ENCODE measurements around the gene KIAA0586. TPM values are rescaled to one million over a fixed set of nuclear protein-coding genes. Genes with fewer than 3 reads are reported as not detected.
"Not testable (repeated sequence)": the region's sequence is repeated elsewhere in the genome, so short reads cannot be mapped to it uniquely, and the experiment has no call there.

The KIAA0586 gene
- total RNA-seq, 1 donor from 2014 or later = 8.7 TPM

DNA sequence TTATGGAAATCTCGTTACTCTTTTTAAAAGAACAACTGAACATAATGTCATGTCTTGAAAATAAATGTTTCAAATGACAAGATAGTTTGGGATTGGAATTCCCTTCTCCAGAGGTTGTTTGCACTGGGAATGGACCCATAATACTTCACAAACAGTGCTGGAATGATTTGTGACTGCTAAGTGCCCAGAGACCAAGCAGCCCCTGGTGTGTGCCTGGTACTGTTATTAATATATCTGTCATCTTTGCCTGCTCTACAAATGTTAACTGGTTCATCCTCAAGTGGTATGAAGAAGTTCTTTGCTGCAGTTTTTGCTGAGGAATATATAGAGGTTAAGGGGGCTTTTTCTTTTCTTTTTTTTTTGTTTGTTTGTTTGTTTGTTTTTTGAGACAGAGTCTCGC is 145.3 kb downstream of the KIAA0586 start:
- DNase-seq (ENCODE audit: low read depth) (no peak), FAIRE-seq (no peak)
- TF ChIP-seq, protein P1, sequence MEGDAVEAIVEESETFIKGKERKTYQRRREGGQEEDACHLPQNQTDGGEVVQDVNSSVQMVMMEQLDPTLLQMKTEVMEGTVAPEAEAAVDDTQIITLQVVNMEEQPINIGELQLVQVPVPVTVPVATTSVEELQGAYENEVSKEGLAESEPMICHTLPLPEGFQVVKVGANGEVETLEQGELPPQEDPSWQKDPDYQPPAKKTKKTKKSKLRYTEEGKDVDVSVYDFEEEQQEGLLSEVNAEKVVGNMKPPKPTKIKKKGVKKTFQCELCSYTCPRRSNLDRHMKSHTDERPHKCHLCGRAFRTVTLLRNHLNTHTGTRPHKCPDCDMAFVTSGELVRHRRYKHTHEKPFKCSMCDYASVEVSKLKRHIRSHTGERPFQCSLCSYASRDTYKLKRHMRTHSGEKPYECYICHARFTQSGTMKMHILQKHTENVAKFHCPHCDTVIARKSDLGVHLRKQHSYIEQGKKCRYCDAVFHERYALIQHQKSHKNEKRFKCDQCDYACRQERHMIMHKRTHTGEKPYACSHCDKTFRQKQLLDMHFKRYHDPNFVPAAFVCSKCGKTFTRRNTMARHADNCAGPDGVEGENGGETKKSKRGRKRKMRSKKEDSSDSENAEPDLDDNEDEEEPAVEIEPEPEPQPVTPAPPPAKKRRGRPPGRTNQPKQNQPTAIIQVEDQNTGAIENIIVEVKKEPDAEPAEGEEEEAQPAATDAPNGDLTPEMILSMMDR (IDR thresholded peaks at IDR 0.05; ENCODE audit: insufficient read depth, low read length, severe bottlenecking) = no peak
- H3K36me3 ChIP-seq (ENCODE audit: control insufficient read depth, insufficient read depth, low read length) = no peaks in the 10 kb centered on the region
- no peaks in the 10 kb centered on the region for H3K27me3 ChIP-seq (ENCODE audit: control insufficient read depth, insufficient read depth, low read length)
- no peak overlapping the region for H3K4me3 ChIP-seq (ENCODE audit: low read depth, low read length)

DNA sequence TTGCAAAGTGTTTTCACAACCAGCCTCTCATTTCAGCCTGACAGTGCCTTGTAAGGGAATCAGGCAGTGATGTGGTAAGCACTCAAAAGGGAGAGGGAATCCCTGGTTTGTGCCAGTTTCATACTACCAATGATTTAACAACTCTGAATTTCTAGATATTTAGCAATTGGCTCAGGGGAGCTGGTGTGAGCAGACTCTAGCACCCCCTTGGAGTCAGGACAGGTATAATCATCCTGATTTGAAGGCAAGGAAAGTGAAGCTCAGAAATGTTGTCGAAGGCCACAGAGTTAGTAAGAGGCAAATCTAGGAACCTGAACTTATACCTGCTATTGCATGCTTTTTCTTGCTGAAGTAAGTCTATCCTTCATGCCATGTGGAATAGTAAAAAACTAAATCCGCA is 147.1 kb downstream of the KIAA0586 start:
- DNase-seq (ENCODE audit: low read depth) (no peak), FAIRE-seq (no peak)
- TF ChIP-seq, protein P1 (IDR thresholded peaks at IDR 0.05; ENCODE audit: insufficient read depth, low read length, severe bottlenecking) = no peak
- Histone ChIP-seq H3K36me3 (ENCODE audit: control insufficient read depth, insufficient read depth, low read length) (no peaks in the 10 kb centered on the region), H3K27me3 (ENCODE audit: control insufficient read depth, insufficient read depth, low read length) (no peaks in the 10 kb centered on the region), H3K4me3 (ENCODE audit: low read depth, low read length) (no peak overlapping the region)

- TF ChIP-seq, protein P1 (IDR thresholded peaks at IDR 0.05; ENCODE audit: insufficient read depth, low read length, severe bottlenecking) = no peak
- Histone ChIP-seq H3K36me3 (ENCODE audit: control insufficient read depth, insufficient read depth, low read length) (no peaks in the 10 kb centered on the region), H3K27me3 (ENCODE audit: control insufficient read depth, insufficient read depth, low read length) (no peaks in the 10 kb centered on the region), H3K4me3 (ENCODE audit: low read depth, low read length) (no peak overlapping the region)
- FAIRE-seq = no peak
- no peak for DNase-seq (ENCODE audit: low read depth)
Observed at GRCh38 chr14:58575956-58576355, 148.4 kb downstream of the KIAA0586 start.

- not testable (repeated sequence) for H3K27me3 ChIP-seq (ENCODE audit: control insufficient read depth, insufficient read depth, low read length); FAIRE-seq; DNase-seq (ENCODE audit: low read depth); H3K36me3 ChIP-seq (ENCODE audit: control insufficient read depth, insufficient read depth, low read length); H3K4me3 ChIP-seq (ENCODE audit: low read depth, low read length)
Observed at GRCh38 chr14:58580035-58580434, 152.5 kb downstream of the KIAA0586 start.

- H3K36me3 ChIP-seq (ENCODE audit: control insufficient read depth, insufficient read depth, low read length); H3K4me3 ChIP-seq (ENCODE audit: low read depth, low read length); FAIRE-seq; DNase-seq (ENCODE audit: low read depth); H3K27me3 ChIP-seq (ENCODE audit: control insufficient read depth, insufficient read depth, low read length): not testable (repeated sequence)
Observed at GRCh38 chr14:58581389-58581788, 153.9 kb downstream of the KIAA0586 start.

- FAIRE-seq = no peak
- DNase-seq (ENCODE audit: low read depth) = no peak
- no peak overlapping the region for H3K4me3 ChIP-seq (ENCODE audit: low read depth, low read length)
- TF ChIP-seq, protein P1 (IDR thresholded peaks at IDR 0.05; ENCODE audit: insufficient read depth, low read length, severe bottlenecking) = no peak
- H3K36me3 ChIP-seq (ENCODE audit: control insufficient read depth, insufficient read depth, low read length) = no peaks in the 10 kb centered on the region
- no peaks in the 10 kb centered on the region for H3K27me3 ChIP-seq (ENCODE audit: control insufficient read depth, insufficient read depth, low read length)
Observed at GRCh38 chr14:58584383-58584782, 156.9 kb downstream of the KIAA0586 start.

DNA sequence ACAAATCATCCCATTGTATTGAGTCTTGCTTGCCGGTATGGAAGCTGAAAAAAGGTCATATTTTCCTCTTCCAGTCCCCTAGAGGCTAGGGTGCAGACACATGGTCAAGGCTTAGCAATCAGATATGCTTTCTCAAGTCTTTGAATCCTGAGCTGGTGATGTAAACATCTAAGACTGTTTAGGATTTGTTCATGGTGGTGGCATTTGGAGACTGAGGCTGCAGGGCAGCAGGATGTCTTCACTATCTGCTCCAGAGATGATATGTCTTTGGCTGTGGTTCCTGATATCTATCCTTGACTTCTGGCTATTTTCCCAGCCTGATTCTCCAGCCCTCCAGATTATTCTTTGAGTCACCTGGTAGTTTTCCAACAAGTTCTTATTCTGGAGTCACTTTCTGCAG is 159.8 kb downstream of the KIAA0586 start:
- TF ChIP-seq, protein P1 (IDR thresholded peaks at IDR 0.05; ENCODE audit: insufficient read depth, low read length, severe bottlenecking) = no peak
- DNase-seq (ENCODE audit: low read depth) = no peak
- no peak overlapping the region for H3K4me3 ChIP-seq (ENCODE audit: low read depth, low read length)
- no peaks in the 10 kb centered on the region for H3K27me3 ChIP-seq (ENCODE audit: control insufficient read depth, insufficient read depth, low read length)
- FAIRE-seq = no peak
- no peaks in the 10 kb centered on the region for H3K36me3 ChIP-seq (ENCODE audit: control insufficient read depth, insufficient read depth, low read length)

DNA sequence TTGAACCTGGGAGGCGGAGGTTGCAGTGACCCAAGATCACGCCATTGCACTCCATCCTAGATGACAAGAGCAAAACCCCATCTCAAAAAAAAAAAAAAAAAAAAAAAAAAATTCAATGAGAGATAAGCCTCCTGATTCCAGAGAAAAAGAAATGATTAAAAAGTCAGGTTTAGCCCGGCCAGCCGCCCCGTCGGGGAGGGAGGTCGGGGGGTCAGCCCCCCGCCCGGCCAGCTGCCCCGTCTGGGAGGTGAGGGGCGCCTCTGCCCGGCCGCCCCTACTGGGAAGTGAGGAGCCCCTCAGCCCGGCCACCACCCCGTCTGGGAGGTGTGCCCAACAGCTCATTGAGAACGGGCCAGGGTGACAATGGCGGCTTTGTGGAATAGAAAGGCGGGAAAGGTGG is 160.8 kb downstream of the KIAA0586 start:
- DNase-seq (ENCODE audit: low read depth); FAIRE-seq: not testable (repeated sequence)

More for the DNA sequence above, 160.8 kb downstream of the KIAA0586 start:
- H3K4me3 ChIP-seq (ENCODE audit: low read depth, low read length); H3K27me3 ChIP-seq (ENCODE audit: control insufficient read depth, insufficient read depth, low read length); H3K36me3 ChIP-seq (ENCODE audit: control insufficient read depth, insufficient read depth, low read length): not testable (repeated sequence)
